Measurements from ENCODE around the gene SV2C.

SV2C gene

GRCh38 chr5:76187386-76187785 lies 104.2 kb downstream of the SV2C start:
- TF ChIP-seq, protein P1, sequence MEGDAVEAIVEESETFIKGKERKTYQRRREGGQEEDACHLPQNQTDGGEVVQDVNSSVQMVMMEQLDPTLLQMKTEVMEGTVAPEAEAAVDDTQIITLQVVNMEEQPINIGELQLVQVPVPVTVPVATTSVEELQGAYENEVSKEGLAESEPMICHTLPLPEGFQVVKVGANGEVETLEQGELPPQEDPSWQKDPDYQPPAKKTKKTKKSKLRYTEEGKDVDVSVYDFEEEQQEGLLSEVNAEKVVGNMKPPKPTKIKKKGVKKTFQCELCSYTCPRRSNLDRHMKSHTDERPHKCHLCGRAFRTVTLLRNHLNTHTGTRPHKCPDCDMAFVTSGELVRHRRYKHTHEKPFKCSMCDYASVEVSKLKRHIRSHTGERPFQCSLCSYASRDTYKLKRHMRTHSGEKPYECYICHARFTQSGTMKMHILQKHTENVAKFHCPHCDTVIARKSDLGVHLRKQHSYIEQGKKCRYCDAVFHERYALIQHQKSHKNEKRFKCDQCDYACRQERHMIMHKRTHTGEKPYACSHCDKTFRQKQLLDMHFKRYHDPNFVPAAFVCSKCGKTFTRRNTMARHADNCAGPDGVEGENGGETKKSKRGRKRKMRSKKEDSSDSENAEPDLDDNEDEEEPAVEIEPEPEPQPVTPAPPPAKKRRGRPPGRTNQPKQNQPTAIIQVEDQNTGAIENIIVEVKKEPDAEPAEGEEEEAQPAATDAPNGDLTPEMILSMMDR (IDR thresholded peaks at IDR 0.05) = no peak

GRCh38 chr5:76190356-76190755 lies 107.2 kb downstream of the SV2C start:
- TF ChIP-seq, protein P1 (IDR thresholded peaks at IDR 0.05) = no peak

- TF ChIP-seq, protein P1 (IDR thresholded peaks at IDR 0.05) = no peak
These were observed 109.7 kb downstream of the SV2C start for GRCh38 chr5:76192837-76193236.

GRCh38 chr5:76193635-76194034 lies 110.5 kb downstream of the SV2C start:
- TF ChIP-seq, protein P1 (IDR thresholded peaks at IDR 0.05) = no peak

DNA sequence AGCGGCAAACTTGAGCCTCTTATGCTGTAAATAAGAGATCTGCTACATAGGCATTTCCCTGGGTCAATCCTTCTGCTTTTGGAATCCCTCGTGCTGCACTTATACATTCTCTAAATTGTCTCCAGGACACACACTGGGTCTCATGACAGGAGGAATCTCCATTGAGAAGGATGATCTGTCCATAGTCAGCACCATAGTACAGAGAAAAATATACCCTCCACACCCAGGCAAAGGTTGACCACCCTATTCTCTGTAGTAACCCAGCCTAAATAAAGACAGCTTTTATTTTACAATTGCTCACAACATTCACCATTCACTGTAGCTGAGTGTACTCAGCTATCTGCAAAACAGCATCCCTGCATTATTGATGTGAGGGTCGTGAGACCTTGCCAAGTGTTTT lies 111.2 kb downstream of the SV2C start:
- TF ChIP-seq, protein P1 (IDR thresholded peaks at IDR 0.05) = no peak

DNA sequence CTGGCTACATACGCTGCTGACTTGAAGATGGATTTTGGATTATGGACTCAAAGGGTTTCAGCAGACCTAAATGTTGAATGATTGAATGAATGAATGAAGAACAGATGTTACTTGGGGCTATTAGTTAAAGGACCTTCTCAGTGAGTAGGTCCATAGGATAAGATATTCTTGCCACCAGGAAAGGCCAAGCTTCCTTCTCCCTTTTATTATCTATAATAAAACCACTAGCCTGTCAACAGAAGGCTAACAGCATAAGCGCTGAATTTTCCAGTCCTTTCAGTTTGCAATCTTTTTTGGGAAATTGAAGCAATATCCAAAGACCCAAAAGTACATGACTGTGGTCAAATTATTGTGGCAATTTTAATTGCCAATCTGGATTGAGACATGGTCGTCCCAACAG lies 113.3 kb downstream of the SV2C start:
- TF ChIP-seq, protein P1 (IDR thresholded peaks at IDR 0.05) = no peak

DNA sequence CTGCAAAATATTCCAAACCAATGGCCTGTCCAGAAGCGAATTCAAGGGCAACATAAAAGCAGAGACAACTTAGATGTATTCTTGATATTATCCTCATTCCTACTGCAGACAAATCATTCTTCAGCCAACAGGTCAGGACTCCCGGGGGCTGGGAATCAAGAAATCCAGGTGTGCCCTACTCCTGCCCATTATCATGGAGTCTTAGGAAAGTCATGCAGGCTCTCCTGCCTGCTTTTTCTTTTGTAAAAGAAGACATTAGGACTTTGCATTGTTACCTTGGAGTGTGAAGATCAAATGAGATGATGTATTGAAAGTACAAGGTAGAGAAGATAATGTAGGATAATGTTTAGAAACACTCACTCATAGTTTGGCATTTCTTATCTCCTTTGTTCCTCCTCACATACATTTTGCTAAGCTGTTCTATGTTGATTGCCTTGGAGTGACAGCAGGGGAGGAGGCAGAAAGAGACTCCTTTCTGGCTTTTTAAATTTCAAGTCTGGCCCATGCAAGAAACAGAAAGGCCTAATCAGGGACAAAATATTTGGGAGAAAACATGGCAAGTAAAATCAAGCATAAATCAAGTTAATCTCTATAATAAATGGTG lies 113.8 kb downstream of the SV2C start:
- TF ChIP-seq, protein P1 (IDR thresholded peaks at IDR 0.05) = no peak

- TF ChIP-seq, protein P1 (IDR thresholded peaks at IDR 0.05) = no peak
These were observed 114.5 kb downstream of the SV2C start for GRCh38 chr5:76197726-76198125.
